Ovary (tissue), 3 donors: Measurements from ENCODE around the gene MRC1.

Experiments
- CTCF ChIP-seq, 3 donors: fragments of 450-650 bp in 2 of 3; fragments of 200-600 bp in 1 of 3; IDR thresholded peaks; one replicate each; pipeline versions ENCODE4 v1.5.1 to v1.8.0; 2016 to 2022; ENCODE audit warnings: antibody characterized with exemption in 3 of 3, mild to moderate bottlenecking in 1 of 3
- POLR2A ChIP-seq: fragments of 450-650 bp; IDR thresholded peaks from one replicate; pipeline ENCODE4 v1.6.1; 2017; ENCODE audit warnings: antibody characterized with exemption, mild to moderate bottlenecking, moderate library complexity
- donor health status: DM: no; HTN: no; CAD: no.

- no peak for TF ChIP-seq CTCF (IDR thresholded peaks at IDR 0.05)
- TF ChIP-seq POLR2A: no peak
Observed at GRCh38 chr10:17854044-17854652, 45.0 kb downstream of the MRC1 start.
